Sigmoid colon (tissue), 4 donors: ENCODE data around the gene MYOF.

Source experiments
- CTCF ChIP-seq, 4 experiments: fragments of 450-650 bp in 3 of 4; fragments of 200-600 bp in 1 of 4; IDR thresholded peaks; one replicate each; pipeline ENCODE4 v1.5.1; 2016 to 2019; ENCODE audit warnings: antibody characterized with exemption in 4 of 4, mild to moderate bottlenecking in 3 of 4, moderate library complexity in 2 of 4
- EP300 ChIP-seq, 4 donors: sonication (generic); formaldehyde crosslinking; IDR thresholded peaks; one replicate each; pipeline ENCODE4 v1.6.1; 2017; ENCODE audit warnings: antibody characterized with exemption in 4 of 4
- POLR2A ChIP-seq, 2 donors: fragments of 450-650 bp; IDR thresholded peaks; one replicate each; pipeline ENCODE4 v1.6.1; 2016; ENCODE audit warnings: antibody characterized with exemption in 2 of 2, mild to moderate bottlenecking in 2 of 2, moderate library complexity in 2 of 2
- POLR2AphosphoS5 ChIP-seq, 4 donors: sonication (generic); formaldehyde crosslinking; IDR thresholded peaks; one replicate each; pipeline ENCODE4 v1.6.1; 2017; ENCODE audit warnings: antibody characterized with exemption in 4 of 4

GRCh38 chr10:93342921-93343320, 139.2 kb downstream of the MYOF start:
- TF ChIP-seq EP300 (IDR thresholded peaks at IDR 0.05) (no peak), POLR2AphosphoS5 (IDR thresholded peaks at IDR 0.05) (no peak), CTCF (IDR thresholded peaks at IDR 0.05) (no peak), POLR2A (IDR thresholded peaks at IDR 0.05) (no peak)
